GM12878 (cell line): ENCODE data around the gene RPL7A. TPM values are rescaled to one million over a fixed set of nuclear protein-coding genes. Genes with fewer than 3 reads are reported as not detected.

Experiments used
- ATAC-seq: fragments of 200-7000 bp; cut with Tn5 transposase; 3 replicates; pipeline ENCODE4 v1.9.1; 2020; ENCODE audit warnings: mild to moderate bottlenecking, moderate library complexity
- BruUV-seq: library from RNA; stranded (reverse); fragments of 400-500 nt; replicated peaks from 2 replicates; lab custom pipeline; 2021; lab: Mats Ljungman, UMichigan
- CTCF ChIA-PET: fragments of 300-600 bp; sonication (Branson Sonifier 250); formaldehyde crosslinking; extraction: SDS; loops from one replicate; lab custom pipeline; 2021; ENCODE audit warnings: inconsistent platforms; lab: Yijun Ruan, JAX
- POLR2A ChIA-PET: fragments of 350-600 bp; formaldehyde crosslinking; extraction: SDS; loops from one replicate; lab custom pipeline; 2021; ENCODE audit warnings: inconsistent platforms; lab: Charles Lee
- RAD21 ChIA-PET: fragments of 300-600 bp; sonication (Branson Sonifier 250); formaldehyde crosslinking; loops from one replicate; lab custom pipeline; 2023; ENCODE audit warnings: antibody characterized with exemption; ENCODE audit not compliant: unreplicated experiment; lab: Charles Lee
- SMC1A ChIA-PET: fragments of 300-600 bp; sonication (Branson Sonifier 250); formaldehyde crosslinking; loops from one replicate; lab custom pipeline; 2023; ENCODE audit not compliant: unreplicated experiment, uncharacterized antibody; lab: Charles Lee
- DNase-seq: peaks from one replicate; pipeline ENCODE4 v3.0.0-alpha.2; 2011; ENCODE audit warnings: low read depth, low spot score
- FAIRE-seq: peaks from 3 replicates; lab custom pipeline; 2011; peaks lifted over from hg19 to GRCh38; lab: Jason Lieb, UNC
- H2AFZ ChIP-seq: 2 replicates; pipeline ENCODE4 v1.6.0; 2011; ENCODE audit warnings: low read depth, low read length, control low read depth; ENCODE audit not compliant: control insufficient read depth
- H3K27ac ChIP-seq: 2 replicates; pipeline ENCODE4 v1.5.1; 2011; ENCODE audit warnings: control low read depth; ENCODE audit not compliant: control insufficient read depth, insufficient read depth
- H3K27me3 ChIP-seq, 2 experiments: replicated peaks in 1 of 2; 2 replicates each; pipeline versions ENCODE4 v1.6.0 to v1.6.1; 2011; ENCODE audit warnings: low read length in 1 of 2; ENCODE audit not compliant: control insufficient read depth in 2 of 2, insufficient read depth in 2 of 2
- H3K36me3 ChIP-seq, 2 experiments: 2 replicates each; pipeline ENCODE4 v1.5.1; 2011; ENCODE audit warnings: low read length in 1 of 2; ENCODE audit not compliant: control insufficient read depth in 2 of 2, insufficient read depth in 2 of 2
- H3K4me1 ChIP-seq: 2 replicates; pipeline ENCODE4 v1.6.1; 2011; ENCODE audit warnings: mild to moderate bottlenecking, low read length, moderate library complexity, mixed read lengths; ENCODE audit not compliant: control insufficient read depth, insufficient read depth
- H3K4me2 ChIP-seq: 2 replicates; pipeline ENCODE4 v1.6.0; 2011; ENCODE audit warnings: control low read depth; ENCODE audit not compliant: control insufficient read depth, insufficient read depth
- H3K4me3 ChIP-seq: fragments of 200-600 bp; sonication (generic); 2 replicates; pipeline ENCODE4 v1.5.1; 2016
- H3K79me2 ChIP-seq: 2 replicates; pipeline ENCODE4 v1.6.0; 2011; ENCODE audit warnings: low read length; ENCODE audit not compliant: control insufficient read depth, insufficient read depth
- H3K9ac ChIP-seq: 2 replicates; pipeline ENCODE4 v1.8.0; 2011; ENCODE audit warnings: low read length, control low read depth, mixed read lengths; ENCODE audit not compliant: control insufficient read depth, insufficient read depth
- H3K9me3 ChIP-seq: replicated peaks from 3 replicates; pipeline ENCODE4 v1.5.1; 2011; ENCODE audit warnings: mild to moderate bottlenecking, low read length; ENCODE audit not compliant: control insufficient read depth, insufficient read depth
- H4K20me1 ChIP-seq: 2 replicates; pipeline ENCODE4 v1.6.0; 2011; ENCODE audit not compliant: control insufficient read depth, insufficient read depth
- BACH1 ChIP-seq: fragments of 450-650 bp; IDR thresholded peaks from 2 replicates; pipeline ENCODE4 v1.6.1; 2017; ENCODE audit warnings: mild to moderate bottlenecking, borderline replicate concordance
- BHLHE40 ChIP-seq, 2 experiments: fragments of 450-650 bp in 1 of 2; IDR thresholded peaks; 2 replicates each; pipeline ENCODE4 v1.6.1; 2011 to 2017; ENCODE audit warnings: low read depth in 2 of 2, borderline replicate concordance in 1 of 2, improper control_type of control experiment in 1 of 2, low read length in 1 of 2, mild to moderate bottlenecking in 1 of 2
- BMI1 ChIP-seq: fragments of 450-650 bp; IDR thresholded peaks from 2 replicates; pipeline ENCODE4 v1.6.1; 2016; ENCODE audit warnings: mild to moderate bottlenecking, moderate library complexity, borderline replicate concordance
- ESRRA ChIP-seq: IDR thresholded peaks from 2 replicates; pipeline ENCODE4 v1.6.1; 2012; ENCODE audit warnings: mild to moderate bottlenecking, low read length, improper control_type of control experiment
- MYB ChIP-seq: fragments of 150-350 bp; IDR thresholded peaks from 2 replicates; pipeline ENCODE4 v1.6.1; 2014; ENCODE audit warnings: mild to moderate bottlenecking, low read depth, low read length, borderline replicate concordance
- NR2C1 ChIP-seq: fragments of 450-650 bp; IDR thresholded peaks from 2 replicates; pipeline ENCODE4 v1.6.1; 2017; ENCODE audit warnings: antibody characterized with exemption, mild to moderate bottlenecking, moderate library complexity
- POLR2A ChIP-seq: IDR thresholded peaks from 2 replicates; pipeline ENCODE4 v1.6.1; 2011; ENCODE audit warnings: low read depth, mild to moderate bottlenecking, low read length
- POLR2AphosphoS5 ChIP-seq: IDR thresholded peaks from 2 replicates; pipeline ENCODE4 v1.6.1; 2011; ENCODE audit warnings: mild to moderate bottlenecking, low read length, inconsistent platforms
- RB1 ChIP-seq: fragments of 450-650 bp; formaldehyde crosslinking; IDR thresholded peaks from 2 replicates; pipeline ENCODE4 v1.6.1; 2017; ENCODE audit warnings: mild to moderate bottlenecking, borderline replicate concordance
- RBBP5 ChIP-seq: fragments of 200-600 bp; sonication (generic); conservative IDR thresholded peaks from 2 replicates; pipeline ENCODE4 v1.6.1; 2016
- SKIL ChIP-seq: fragments of 450-650 bp; IDR thresholded peaks from 2 replicates; pipeline ENCODE4 v1.6.1; 2017; ENCODE audit warnings: mild to moderate bottlenecking, low read depth, inconsistent platforms; ENCODE audit not compliant: poor library complexity, severe bottlenecking
- SPI1 ChIP-seq: IDR thresholded peaks from 2 replicates; pipeline ENCODE4 v1.6.1; 2011; ENCODE audit warnings: low read depth, mild to moderate bottlenecking, low read length, moderate library complexity, borderline replicate concordance; ENCODE audit not compliant: insufficient read depth
- SREBF2 ChIP-seq: IDR thresholded peaks from 2 replicates; pipeline ENCODE4 v1.6.1; 2012; ENCODE audit warnings: mild to moderate bottlenecking, low read length
- TARDBP ChIP-seq: IDR thresholded peaks from 2 replicates; pipeline ENCODE4 v1.6.1; 2016; ENCODE audit warnings: borderline replicate concordance
- WGBS: methylation state at CpG from one replicate; pipeline ENCODE4 v1.1.6; 2016; ENCODE audit warnings: low lambda C conversion rate; ENCODE audit not compliant: insufficient replicate concordance, insufficient coverage; ENCODE audit errors: missing lambda C conversion rate; 5-methylcytosine and 5-hydroxymethylcytosine counted together
- in situ Hi-C: fragments of 300-500 bp; cut with MboI; formaldehyde crosslinking; loops from 9 replicates; pipeline ENCODE4 v1.14.3; 2018; ENCODE audit warnings: mixed read lengths
- intact Hi-C: fragments of 100-400 bp; cut with micrococcal nuclease; formaldehyde crosslinking; loops from one replicate; pipeline ENCODE4 v1.14.2; 2022; ENCODE audit not compliant: unreplicated experiment
- polyA plus RNA-seq, 11 experiments: library from polyadenylated mRNA; depleted of rRNA in 4 of 11; unstranded in 6 of 11; stranded (reverse) in 5 of 11; fragments of >200 nt; fragmentation: Nextera tagmentation in 4 of 11; fragmentation: Illumina TruSeq in 1 of 11; extraction: Ambion mirVana in 4 of 11; extraction: Trizol in 1 of 11; gene quantifications; 1 replicate in 1 of 11; 2 replicates in 10 of 11; pipeline versions ENCODE4 v1.2.1 to v1.2.3, GENCODE V29; 2011 to 2016; ENCODE audit warnings: inconsistent platforms in 2 of 11, missing spikeins in 2 of 11, low read depth in 1 of 11
- total RNA-seq, 4 experiments: library from RNA; depleted of rRNA in 3 of 4; stranded (reverse); fragments of >200 nt in 3 of 4; fragmentation: Illumina TruSeq in 1 of 4; extraction: Trizol in 1 of 4; gene quantifications; 2 replicates each; pipeline versions ENCODE4 v1.2.1 to v1.2.3, GENCODE V29; 2013 to 2021

Gene RPL7A
- total and polyA plus RNA-seq, 10 of the 15 experiments (the other 5 are each of a cell fraction or from before 2014, with no cell fraction given), result 917 to 5,193 (median 3,326) TPM

- 81% methylated on average over 10 of the region's 10 CpGs for WGBS
- Histone ChIP-seq H2AFZ (no peak overlapping the region), H3K4me3 (no peak overlapping the region), H3K4me2 (no peak overlapping the region), H3K9me3 (no peaks in the 10 kb centered on the region; the same call in 2 of the 3 replicates), H3K9ac (no peak overlapping the region), H3K27me3 (no peaks in the 10 kb centered on the region), H4K20me1 (no peaks in the 10 kb centered on the region), H3K27ac (no peak overlapping the region), H3K79me2 (no peaks in the 10 kb centered on the region; the same call in 1 of the 2 replicates), H3K4me1 (no peaks in the 10 kb centered on the region; the same call in 1 of the 2 replicates), H3K36me3 (peaks cover 11 to 14% of the 10 kb centered on the region in 2 experiments; a peak in 3 of 4 replicates)
- intact Hi-C loops, result loop anchor here (10.0 kb wide), 1 partner anchor 143 kb away; no protein-coding TSS in a partner anchor
- in situ Hi-C loops, result no loop called here
- POLR2A ChIA-PET, result no interaction called here
- SMC1A ChIA-PET, result no interaction called here
- DNase-seq, result no peak
- no peak for FAIRE-seq
- RAD21 ChIA-PET, result no interaction called here
- no TSS peak for BruUV-seq
- ATAC-seq, result no peak
- TF ChIP-seq POLR2A, result peak; percentile 54; the same call in 1 of the 2 replicates
- TF ChIP-seq MYB, result no peak
- TF ChIP-seq BMI1, result no peak
- TF ChIP-seq ESRRA, result no peak
- no peak for TF ChIP-seq RBBP5
- no peak for TF ChIP-seq BHLHE40 (IDR thresholded peaks at IDR 0.05; ENCODE audit: borderline replicate concordance in 1 of 2, low read depth in 2 of 2, low read length in 1 of 2)
- no peak for TF ChIP-seq SKIL
- TF ChIP-seq BACH1, result no peak
- no peak for TF ChIP-seq SPI1
- peak; percentile 42; the same call in 1 of the 2 replicates for TF ChIP-seq POLR2AphosphoS5
- no peak for TF ChIP-seq RB1
- TF ChIP-seq NR2C1, result no peak
- TF ChIP-seq SREBF2, result no peak
- no peak for TF ChIP-seq TARDBP
- CTCF ChIA-PET, result no interaction called here
Observed at GRCh38 chr9:133327834-133328484, 20.1 kb upstream of the RPL7A start.
